K562 (cell line): ENCODE results near the gene CENPU. TPM values are rescaled to one million over a fixed set of nuclear protein-coding genes. Genes with fewer than 3 reads are reported as not detected.

Experiments used
- ATAC-seq: fragments of 200-7000 bp; cut with Tn5 transposase; 3 replicates; pipeline ENCODE4 v1.9.1; 2020; ENCODE audit warnings: moderate library complexity
- BruUV-seq: library from RNA; stranded (reverse); fragments of 400-500 nt; replicated peaks from 2 replicates; lab custom pipeline; 2021; lab: Mats Ljungman, UMichigan
- CTCF ChIA-PET: fragments of 300-600 bp; formaldehyde crosslinking; extraction: SDS; loops from one replicate; lab custom pipeline; 2021; ENCODE audit warnings: low intra/inter-chr PET ratio; lab: Yijun Ruan, JAX
- POLR2A ChIA-PET: fragments of 300-600, 350-650 bp; sonication (Branson Sonifier 250); formaldehyde crosslinking; extraction: SDS; loops from one replicate; lab custom pipeline; 2021; ENCODE audit warnings: antibody characterized with exemption, inconsistent platforms; lab: Yijun Ruan, JAX
- DNase-seq, 4 experiments: peaks; one replicate each; pipeline versions ENCODE4 v3.0.0 to v3.0.0-alpha.2; 2011 to 2018; ENCODE audit warnings: low spot score in 3 of 4, mixed read lengths in 3 of 4; ENCODE audit errors: extremely low read depth in 1 of 4
- FAIRE-seq: peaks from 2 replicates; lab custom pipeline; 2011; peaks lifted over from hg19 to GRCh38; lab: Jason Lieb, UNC
- H2AFZ ChIP-seq: 2 replicates; pipeline ENCODE4 v1.6.0; 2011; ENCODE audit warnings: low read depth, low read length, control low read depth, inconsistent platforms
- H3K27ac ChIP-seq: fragments of 200-600 bp; 3 replicates; pipeline ENCODE4 v1.8.0; 2011; ENCODE audit warnings: low read depth, mild to moderate bottlenecking, control low read depth, inconsistent platforms, low read length, moderate library complexity, mixed read lengths; ENCODE audit errors: extremely low read depth
- H3K27me3 ChIP-seq, 2 experiments: fragments of 300-600 bp in 1 of 2; 2 replicates in 1 of 2; 3 replicates in 1 of 2; pipeline versions ENCODE4 v1.6.0 to v1.8.0; 2011; ENCODE audit warnings: inconsistent platforms in 2 of 2, low read length in 2 of 2, mild to moderate bottlenecking in 1 of 2, mixed read lengths in 1 of 2, moderate library complexity in 1 of 2; ENCODE audit not compliant: control insufficient read depth in 2 of 2, insufficient read depth in 2 of 2
- H3K36me3 ChIP-seq: fragments of 300-600 bp; 3 replicates; pipeline ENCODE4 v1.8.0; 2011; ENCODE audit warnings: mild to moderate bottlenecking, low read length, inconsistent platforms; ENCODE audit not compliant: control insufficient read depth, insufficient read depth
- H3K4me1 ChIP-seq, 2 experiments: fragments of 200-600 bp in 1 of 2; replicated peaks in 1 of 2; 2 replicates in 1 of 2; 3 replicates in 1 of 2; pipeline versions ENCODE4 v1.5.1 to v1.8.0; 2011; ENCODE audit warnings: inconsistent platforms in 2 of 2, low read length in 2 of 2, mild to moderate bottlenecking in 1 of 2, mixed read lengths in 1 of 2, moderate library complexity in 1 of 2; ENCODE audit not compliant: control insufficient read depth in 2 of 2, insufficient read depth in 2 of 2
- H3K4me2 ChIP-seq: 2 replicates; pipeline ENCODE4 v1.6.1; 2011; ENCODE audit warnings: low read length, control low read depth, inconsistent platforms, mixed read lengths; ENCODE audit not compliant: insufficient read depth
- H3K4me3 ChIP-seq: fragments of 200-600 bp; sonication (generic), shearing (Covaris generic); 2 replicates; pipeline ENCODE4 v1.5.1; 2016; ENCODE audit warnings: control low read depth, inconsistent platforms
- H3K79me2 ChIP-seq: fragments of 200-600 bp; 3 replicates; pipeline ENCODE4 v1.8.0; 2011; ENCODE audit warnings: low read length, inconsistent platforms; ENCODE audit not compliant: control insufficient read depth, insufficient read depth
- H3K9ac ChIP-seq, 2 experiments: 2 replicates each; pipeline versions ENCODE4 v1.6.0 to v1.6.1; 2011; ENCODE audit warnings: low read depth in 2 of 2, low read length in 2 of 2, control low read depth in 1 of 2, inconsistent platforms in 1 of 2, mild to moderate bottlenecking in 1 of 2, mixed read lengths in 1 of 2; ENCODE audit not compliant: insufficient read depth in 1 of 2
- H3K9me1 ChIP-seq: one replicate; pipeline ENCODE4 v1.6.0; 2011; ENCODE audit warnings: inconsistent platforms, mild to moderate bottlenecking, low read length, moderate library complexity; ENCODE audit not compliant: control insufficient read depth, insufficient read depth
- H3K9me3 ChIP-seq: replicated peaks from 2 replicates; pipeline ENCODE4 v1.5.1; 2011; ENCODE audit warnings: low read depth, low read length, inconsistent platforms; ENCODE audit not compliant: control insufficient read depth, insufficient read depth
- H4K20me1 ChIP-seq: replicated peaks from 2 replicates; pipeline ENCODE4 v1.6.1; 2011; ENCODE audit warnings: low read length, inconsistent platforms, mixed read lengths; ENCODE audit not compliant: control insufficient read depth, insufficient read depth
- BRD9 ChIP-seq: fragments of 450-650 bp; IDR thresholded peaks from 2 replicates; pipeline ENCODE4 v1.6.1; 2018; ENCODE audit warnings: low read depth; ENCODE audit not compliant: partially characterized antibody
- CHCHD3 ChIP-seq: fragments of 250-450 bp; sonication (Bioruptor Pico); IDR thresholded peaks from 2 replicates; pipeline ENCODE4 v2.1.2; 2022; ENCODE audit warnings: mild to moderate bottlenecking
- SNRNP70 ChIP-seq: fragments of 200-400 bp; formaldehyde crosslinking; optimal IDR thresholded peaks from 2 replicates; pipeline ENCODE3; 2017; ENCODE audit warnings: low read depth, low read length
- ZBTB26 ChIP-seq: fragments of 450-650 bp; formaldehyde crosslinking; IDR thresholded peaks from 2 replicates; pipeline ENCODE4 v1.4.0; 2022; ENCODE audit warnings: missing genetic modification characterization
- WGBS: fragments of 100-300 bp; shearing (Covaris generic); methylation state at CpG from one replicate; pipeline ENCODE4 v1.1.6; 2016; ENCODE audit warnings: low coverage, mixed read lengths; ENCODE audit not compliant: insufficient coverage; ENCODE audit errors: missing lambda C conversion rate; 5-methylcytosine and 5-hydroxymethylcytosine counted together
- in situ Hi-C: fragments of 300-500 bp; cut with MboI; formaldehyde crosslinking; loops from 4 replicates; pipeline ENCODE4 v1.15.0; 2018; ENCODE audit warnings: inconsistent platforms, mixed read lengths
- intact Hi-C: fragments of 100-400 bp; cut with micrococcal nuclease; formaldehyde crosslinking; loops from 2 replicates; pipeline ENCODE4 v1.14.2; 2022
- polyA plus RNA-seq, 8 experiments: library from polyadenylated mRNA; depleted of rRNA in 4 of 8; stranded (reverse) in 5 of 8; unstranded in 3 of 8; fragments of >200 nt; fragmentation: Nextera tagmentation in 2 of 8; fragmentation: Illumina TruSeq in 1 of 8; extraction: Ambion mirVana in 2 of 8; extraction: Trizol in 1 of 8; gene quantifications; 2 replicates each; pipeline versions ENCODE4 v1.2.1 to v1.2.3, GENCODE V29; 2011 to 2014; ENCODE audit warnings: inconsistent platforms in 1 of 8, missing spikeins in 1 of 8
- total RNA-seq, 7 experiments: library from RNA; depleted of rRNA in 6 of 7; stranded (reverse); fragments of >200 nt in 6 of 7; fragmentation: Illumina TruSeq in 2 of 7; extraction: Trizol in 2 of 7; gene quantifications; 2 replicates each; pipeline versions ENCODE4 v1.2.1 to v1.2.3, GENCODE V29; 2011 to 2021; ENCODE audit warnings: low replicate concordance in 1 of 7
- TF ChIP-seq, protein P1 (sequence below): fragments of 250-450 bp; sonication (Bioruptor Pico); IDR thresholded peaks from 2 replicates; pipeline ENCODE4 v1.8.0; 2021; ENCODE audit warnings: moderate library complexity, mild to moderate bottlenecking, inconsistent platforms
- TF ChIP-seq, protein P2 (sequence below): fragments of 450-650 bp; IDR thresholded peaks from 2 replicates; pipeline ENCODE4 v1.6.1; 2018; ENCODE audit not compliant: partially characterized antibody

Gene CENPU
- total and polyA plus RNA-seq, 9 of the 15 experiments (the other 6 are each of a cell fraction or from before 2014, with no cell fraction given) = 39.4 to 98.7 (median 84.3) TPM

DNA sequence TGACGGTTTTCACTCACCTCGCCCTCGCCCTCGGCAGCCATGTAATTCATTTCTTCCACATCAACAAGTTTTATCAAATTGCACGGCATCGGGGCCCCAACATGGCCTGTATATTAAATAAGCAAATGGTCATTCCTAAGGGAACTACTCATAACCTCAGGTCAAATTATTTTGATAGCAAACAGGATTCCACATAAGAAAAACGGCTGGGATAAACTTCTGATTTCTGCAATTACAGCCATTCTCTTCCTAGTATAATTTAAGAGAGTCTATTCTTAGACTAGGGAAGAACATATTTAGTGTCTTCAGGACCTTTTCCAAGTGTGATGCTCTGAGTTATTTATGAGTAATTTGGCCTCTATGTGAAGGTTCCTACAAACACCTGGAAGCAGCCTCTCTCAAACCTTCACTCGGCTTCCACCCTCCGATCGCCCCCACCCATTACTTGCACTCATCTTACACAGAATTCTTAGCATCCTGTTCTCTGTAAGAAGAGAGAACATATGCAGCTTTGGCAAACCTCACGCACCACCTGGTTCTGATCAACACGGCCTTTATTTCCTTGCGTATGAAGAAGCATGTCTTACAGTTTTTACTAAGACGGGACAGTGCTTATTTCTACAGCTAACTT lies 29.4 kb upstream of the CENPU start (continued):
- TF ChIP-seq BRD9 = no peak
- no peak for TF ChIP-seq ZBTB26 (CRISPR knock-in tag)
- TF ChIP-seq CHCHD3 (CRISPR knock-in tag) = no peak
- TF ChIP-seq SNRNP70 = no peak

- ATAC-seq = no peak
- no peak overlapping the region for H2AFZ ChIP-seq
- intact Hi-C loops = no loop called here
Measured at GRCh38 chr4:184762100-184762499, 28.2 kb upstream of the CENPU start.

More at GRCh38 chr4:184762100-184762499, 28.2 kb upstream of the CENPU start:
- ChIA-PET CTCF (no interaction called here), POLR2A (no interaction called here)
- Histone ChIP-seq H3K9me1 (no peaks in the 10 kb centered on the region), H3K4me3 (no peak overlapping the region), H3K27me3 (no peaks in the 10 kb centered on the region), H3K4me1 (no peaks in the 10 kb centered on the region; a peak in 1 of 5 replicates), H3K27ac (no peak overlapping the region), H3K36me3 (peaks cover 29% of the 10 kb centered on the region; the same call in 1 of the 3 replicates), H4K20me1 (no peaks in the 10 kb centered on the region), H3K9me3 (no peaks in the 10 kb centered on the region), H3K79me2 (no peaks in the 10 kb centered on the region), H3K4me2 (no peak overlapping the region), H3K9ac (no peak overlapping the region)
- FAIRE-seq (peak; percentile 71), DNase-seq (no peak)
- no TSS peak for BruUV-seq
- in situ Hi-C loops = no loop called here
- TF ChIP-seq, protein P1, sequence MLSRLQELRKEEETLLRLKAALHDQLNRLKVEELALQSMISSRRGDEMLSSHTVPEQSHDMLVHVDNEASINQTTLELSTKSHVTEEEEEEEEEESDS = no peak
- TF ChIP-seq, protein P2, sequence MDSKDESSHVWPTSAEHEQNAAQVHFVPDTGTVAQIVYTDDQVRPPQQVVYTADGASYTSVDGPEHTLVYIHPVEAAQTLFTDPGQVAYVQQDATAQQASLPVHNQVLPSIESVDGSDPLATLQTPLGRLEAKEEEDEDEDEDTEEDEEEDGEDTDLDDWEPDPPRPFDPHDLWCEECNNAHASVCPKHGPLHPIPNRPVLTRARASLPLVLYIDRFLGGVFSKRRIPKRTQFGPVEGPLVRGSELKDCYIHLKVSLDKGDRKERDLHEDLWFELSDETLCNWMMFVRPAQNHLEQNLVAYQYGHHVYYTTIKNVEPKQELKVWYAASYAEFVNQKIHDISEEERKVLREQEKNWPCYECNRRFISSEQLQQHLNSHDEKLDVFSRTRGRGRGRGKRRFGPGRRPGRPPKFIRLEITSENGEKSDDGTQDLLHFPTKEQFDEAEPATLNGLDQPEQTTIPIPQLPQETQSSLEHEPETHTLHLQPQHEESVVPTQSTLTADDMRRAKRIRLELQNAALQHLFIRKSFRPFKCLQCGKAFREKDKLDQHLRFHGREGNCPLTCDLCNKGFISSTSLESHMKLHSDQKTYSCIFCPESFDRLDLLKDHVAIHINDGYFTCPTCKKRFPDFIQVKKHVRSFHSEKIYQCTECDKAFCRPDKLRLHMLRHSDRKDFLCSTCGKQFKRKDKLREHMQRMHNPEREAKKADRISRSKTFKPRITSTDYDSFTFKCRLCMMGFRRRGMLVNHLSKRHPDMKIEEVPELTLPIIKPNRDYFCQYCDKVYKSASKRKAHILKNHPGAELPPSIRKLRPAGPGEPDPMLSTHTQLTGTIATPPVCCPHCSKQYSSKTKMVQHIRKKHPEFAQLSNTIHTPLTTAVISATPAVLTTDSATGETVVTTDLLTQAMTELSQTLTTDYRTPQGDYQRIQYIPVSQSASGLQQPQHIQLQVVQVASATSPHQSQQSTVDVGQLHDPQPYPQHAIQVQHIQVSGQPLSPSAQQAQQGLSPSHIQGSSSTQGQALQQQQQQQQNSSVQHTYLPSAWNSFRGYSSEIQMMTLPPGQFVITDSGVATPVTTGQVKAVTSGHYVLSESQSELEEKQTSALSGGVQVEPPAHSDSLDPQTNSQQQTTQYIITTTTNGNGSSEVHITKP = peak; percentile 80
- whole genome bisulfite sequencing = 59% methylated on average over 5 of the region's 5 CpGs
